ENCODE results near the gene P2RY2. TPM values are rescaled to one million over a fixed set of nuclear protein-coding genes. Genes with fewer than 3 reads are reported as not detected.

P2RY2 gene
- total and polyA plus RNA-seq, 2 experiments from 2014 or later: 0.63 to 1.6 TPM

- Histone ChIP-seq H3K4me1 (ENCODE audit: insufficient read depth) (peaks cover 2% of the 10 kb centered on the region; the same call in 1 of the 2 replicates), H3K4me3 (no peak overlapping the region), H3K27me3 (ENCODE audit: insufficient read depth) (no peaks in the 10 kb centered on the region), H3K4me2 (no peak overlapping the region), H3F3A (replicated peaks; ENCODE audit: low read depth) (no peaks in the 10 kb centered on the region), H3K27ac (ENCODE audit: low read depth) (no peak overlapping the region), H3K79me2 (replicated peaks; ENCODE audit: insufficient read depth) (no peaks in the 10 kb centered on the region), H4K20me1 (replicated peaks; ENCODE audit: insufficient read depth) (no peaks in the 10 kb centered on the region), H3K36me3 (ENCODE audit: insufficient read depth) (no peaks in the 10 kb centered on the region), H3K9me2 (ENCODE audit: insufficient read depth) (no peaks in the 10 kb centered on the region), H2AFZ (no peak overlapping the region)
- Mint-ChIP-seq H3K36me3 (ENCODE audit: low read depth) (no peaks in the 10 kb centered on the region), H3K9me3 (no peaks in the 10 kb centered on the region), H3K27ac (no peak overlapping the region), H3K4me3 (no peak overlapping the region), H3K4me1 (peaks cover 17% of the 10 kb centered on the region), H3K27me3 (ENCODE audit: insufficient read depth, low read depth, poor library complexity) (peaks cover 16% of the 10 kb centered on the region)
- DNase-seq (ENCODE audit: low spot score) (no peak), ATAC-seq (no peak)
- no peak for TF ChIP-seq POLR2AphosphoS5 (IDR thresholded peaks at IDR 0.05; ENCODE audit: low read depth)
- no peak for TF ChIP-seq NANOG (IDR thresholded peaks at IDR 0.05; ENCODE audit: borderline replicate concordance)
- no peak for TF ChIP-seq REST (IDR thresholded peaks at IDR 0.05; ENCODE audit: unreplicated experiment)
- TF ChIP-seq CTCF (conservative IDR thresholded peaks at IDR 0.05; ENCODE audit: low read depth in 2 of 2): no peak
- TF ChIP-seq ETS1 (IDR thresholded peaks at IDR 0.05): no peak
- no peak for TF ChIP-seq JUNB (IDR thresholded peaks at IDR 0.05; ENCODE audit: unreplicated experiment)
- TF ChIP-seq ZNF331 (CRISPR knock-in tag; IDR thresholded peaks at IDR 0.05; ENCODE audit: low read depth): no peak
- no peak for TF ChIP-seq EZH2phosphoT487 (IDR thresholded peaks at IDR 0.05; ENCODE audit: unreplicated experiment)
- no peak for TF ChIP-seq EZH2 (IDR thresholded peaks at IDR 0.05; ENCODE audit: low read depth, unreplicated experiment)
- TF ChIP-seq CREB1 (CRISPR knock-in tag; IDR thresholded peaks at IDR 0.05; ENCODE audit: low read depth): no peak
- TF ChIP-seq STAT1 (IDR thresholded peaks at IDR 0.05; ENCODE audit: unreplicated experiment): no peak
- TF ChIP-seq ZNF462 (CRISPR knock-in tag; IDR thresholded peaks at IDR 0.05): no peak
- no peak for TF ChIP-seq ZNF114 (CRISPR knock-in tag; IDR thresholded peaks at IDR 0.05)
Observed at GRCh38 chr11:73239111-73239521, 21.0 kb downstream of the P2RY2 start.

Measured in GM23338 (cell line).